Sigmoid colon (tissue), 7 donors: Measurements from ENCODE around the gene PPM1J. TPM values are rescaled to one million over a fixed set of nuclear protein-coding genes. Genes with fewer than 3 reads are reported as not detected.

Experiments used
- DNase-seq: peaks from one replicate; pipeline ENCODE4 v3.0.0-alpha.2; 2019
- H3K27ac ChIP-seq, 4 donors: fragments of 200-600 bp; sonication (generic); one replicate each; pipeline ENCODE4 v1.5.1; 2016 to 2019; ENCODE audit warnings: mild to moderate bottlenecking in 1 of 4
- H3K27me3 ChIP-seq, 3 donors: fragments of 200-600 bp; sonication (generic); one replicate each; pipeline ENCODE4 v1.5.1; 2019; ENCODE audit warnings: mild to moderate bottlenecking in 1 of 3
- H3K36me3 ChIP-seq, 4 donors: fragments of 200-600 bp; sonication (generic); one replicate each; pipeline ENCODE4 v1.5.1; 2016 to 2019
- H3K4me1 ChIP-seq, 4 donors: fragments of 200-600 bp; sonication (generic); one replicate each; pipeline ENCODE4 v1.5.1; 2017 to 2019
- H3K4me3 ChIP-seq, 4 donors: fragments of 200-600 bp; sonication (generic); one replicate each; pipeline ENCODE4 v1.5.1; 2017 to 2019; ENCODE audit warnings: mild to moderate bottlenecking in 2 of 4, moderate library complexity in 1 of 4
- H3K9me3 ChIP-seq, 4 donors: fragments of 200-600 bp in 3 of 4; sonication (generic) in 3 of 4; one replicate each; pipeline versions ENCODE4 v1.5.1 to v1.6.1; 2013 to 2019
- EP300 ChIP-seq, 4 donors: sonication (generic); formaldehyde crosslinking; IDR thresholded peaks; one replicate each; pipeline ENCODE4 v1.6.1; 2017; ENCODE audit warnings: antibody characterized with exemption in 4 of 4
- POLR2A ChIP-seq, 2 donors: fragments of 450-650 bp; IDR thresholded peaks; one replicate each; pipeline ENCODE4 v1.6.1; 2016; ENCODE audit warnings: antibody characterized with exemption in 2 of 2, mild to moderate bottlenecking in 2 of 2, moderate library complexity in 2 of 2
- POLR2AphosphoS5 ChIP-seq, 4 donors: sonication (generic); formaldehyde crosslinking; IDR thresholded peaks; one replicate each; pipeline ENCODE4 v1.6.1; 2017; ENCODE audit warnings: antibody characterized with exemption in 4 of 4
- WGBS, 2 donors: extraction: QIAGEN DNeasy Blood & Tissue Kit; methylation state at CpG; one replicate each; pipeline ENCODE4 v1.1.7; 2013; 5-methylcytosine and 5-hydroxymethylcytosine counted together
- intact Hi-C: fragments of 100-400 bp; cut with DNase I; formaldehyde crosslinking; loops from one replicate; pipeline ENCODE4 v1.15.1; 2023
- polyA plus RNA-seq, 3 donors: library from polyadenylated mRNA; stranded (reverse); fragments of 200-250 nt; gene quantifications; one replicate each; pipeline ENCODE4 v1.2.3, GENCODE V29; 2013
- total RNA-seq, 4 donors: library from RNA; depleted of rRNA; stranded (reverse); fragments of >200 nt; gene quantifications; one replicate each; pipeline ENCODE4 v1.1.0, GENCODE V29; 2016
- TF ChIP-seq, protein P1 (sequence below), 4 experiments: fragments of 450-650 bp in 3 of 4; fragments of 200-600 bp in 1 of 4; IDR thresholded peaks; one replicate each; pipeline ENCODE4 v1.5.1; 2016 to 2019; ENCODE audit warnings: antibody characterized with exemption in 4 of 4, mild to moderate bottlenecking in 3 of 4, moderate library complexity in 2 of 4
- donor health status: healthy with polysubstance abuse.
- donor health status: Bipolar disorder and iron deficiency.
- donor health status: healthy.

PPM1J gene
- total and polyA plus RNA-seq, 7 donors = 0.36 to 2.5 (median 1.3) TPM

DNA sequence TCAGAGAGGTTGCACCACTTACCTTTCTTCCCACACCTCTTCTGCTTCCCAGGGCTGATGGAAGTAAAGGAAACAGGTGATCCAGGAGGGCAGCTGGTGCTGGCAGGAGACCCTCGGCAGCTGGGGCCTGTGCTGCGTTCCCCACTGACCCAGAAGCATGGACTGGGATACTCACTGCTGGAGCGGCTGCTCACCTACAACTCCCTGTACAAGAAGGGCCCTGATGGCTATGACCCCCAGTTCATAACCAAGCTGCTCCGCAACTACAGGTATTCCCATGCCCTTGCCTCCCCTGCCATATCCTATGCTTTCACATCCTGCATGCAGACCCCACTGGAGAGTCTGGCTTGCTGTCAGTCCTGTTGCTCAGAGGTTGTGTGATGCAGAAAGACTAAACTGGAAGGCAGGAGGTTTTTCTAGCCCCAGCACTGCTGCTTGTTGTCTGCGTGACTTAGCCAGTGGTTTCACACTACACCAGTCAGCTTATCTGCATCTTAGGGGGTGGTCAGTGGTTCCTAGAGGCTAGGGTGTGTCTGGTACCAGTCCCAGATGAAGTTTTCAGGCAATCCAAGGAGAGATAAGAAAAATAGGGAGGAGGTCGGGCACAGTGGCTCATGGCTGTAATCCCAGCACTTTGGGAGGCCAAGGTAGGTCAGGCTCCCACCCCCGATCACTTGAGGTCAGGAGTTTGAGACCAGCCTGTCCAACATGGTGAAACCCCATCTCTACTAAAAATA is 18.4 kb downstream of the PPM1J start:
- peaks cover 18 to 77% (median 42%) of the 10 kb centered on the region in 4 donors for H3K36me3 ChIP-seq
- intact Hi-C loops = no loop called here
- H3K4me1 ChIP-seq = peaks cover 0 to 37% (median 31%) of the 10 kb centered on the region in 4 donors
- no peaks in the 10 kb centered on the region for H3K27me3 ChIP-seq
- DNase-seq = no peak
- TF ChIP-seq, protein P1, sequence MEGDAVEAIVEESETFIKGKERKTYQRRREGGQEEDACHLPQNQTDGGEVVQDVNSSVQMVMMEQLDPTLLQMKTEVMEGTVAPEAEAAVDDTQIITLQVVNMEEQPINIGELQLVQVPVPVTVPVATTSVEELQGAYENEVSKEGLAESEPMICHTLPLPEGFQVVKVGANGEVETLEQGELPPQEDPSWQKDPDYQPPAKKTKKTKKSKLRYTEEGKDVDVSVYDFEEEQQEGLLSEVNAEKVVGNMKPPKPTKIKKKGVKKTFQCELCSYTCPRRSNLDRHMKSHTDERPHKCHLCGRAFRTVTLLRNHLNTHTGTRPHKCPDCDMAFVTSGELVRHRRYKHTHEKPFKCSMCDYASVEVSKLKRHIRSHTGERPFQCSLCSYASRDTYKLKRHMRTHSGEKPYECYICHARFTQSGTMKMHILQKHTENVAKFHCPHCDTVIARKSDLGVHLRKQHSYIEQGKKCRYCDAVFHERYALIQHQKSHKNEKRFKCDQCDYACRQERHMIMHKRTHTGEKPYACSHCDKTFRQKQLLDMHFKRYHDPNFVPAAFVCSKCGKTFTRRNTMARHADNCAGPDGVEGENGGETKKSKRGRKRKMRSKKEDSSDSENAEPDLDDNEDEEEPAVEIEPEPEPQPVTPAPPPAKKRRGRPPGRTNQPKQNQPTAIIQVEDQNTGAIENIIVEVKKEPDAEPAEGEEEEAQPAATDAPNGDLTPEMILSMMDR (IDR thresholded peaks at IDR 0.05) = no peak
- TF ChIP-seq POLR2AphosphoS5 (IDR thresholded peaks at IDR 0.05) = no peak
- no peak for TF ChIP-seq EP300 (IDR thresholded peaks at IDR 0.05)
- no peak for TF ChIP-seq POLR2A (IDR thresholded peaks at IDR 0.05)
- H3K27ac ChIP-seq = peak overlapping the region in 2 of 4 donors; percentile 18 to 99
- 91 to 94% methylated on average over 7 of the region's 7 CpGs for WGBS, 2 donors
- no peaks in the 10 kb centered on the region for H3K9me3 ChIP-seq
- no peak overlapping the region for H3K4me3 ChIP-seq

GRCh38 chr1:112695276-112695675 is 19.9 kb downstream of the PPM1J start:
- H3K36me3 ChIP-seq = peaks cover 25 to 84% (median 44%) of the 10 kb centered on the region in 4 donors
- no peaks in the 10 kb centered on the region for H3K27me3 ChIP-seq
- no peak overlapping the region for H3K27ac ChIP-seq
- TF ChIP-seq POLR2A (IDR thresholded peaks at IDR 0.05) (no peak), EP300 (IDR thresholded peaks at IDR 0.05) (no peak), POLR2AphosphoS5 (IDR thresholded peaks at IDR 0.05) (no peak)
- TF ChIP-seq, protein P1 (IDR thresholded peaks at IDR 0.05) = no peak
- intact Hi-C loops = no loop called here
- H3K4me1 ChIP-seq = peaks cover 0 to 23% (median 16%) of the 10 kb centered on the region in 4 donors
- H3K4me3 ChIP-seq = no peak overlapping the region
- H3K9me3 ChIP-seq = no peaks in the 10 kb centered on the region
- no peak for DNase-seq
- WGBS, 2 donors = 96 to 97% methylated on average over 9 of the region's 9 CpGs

DNA sequence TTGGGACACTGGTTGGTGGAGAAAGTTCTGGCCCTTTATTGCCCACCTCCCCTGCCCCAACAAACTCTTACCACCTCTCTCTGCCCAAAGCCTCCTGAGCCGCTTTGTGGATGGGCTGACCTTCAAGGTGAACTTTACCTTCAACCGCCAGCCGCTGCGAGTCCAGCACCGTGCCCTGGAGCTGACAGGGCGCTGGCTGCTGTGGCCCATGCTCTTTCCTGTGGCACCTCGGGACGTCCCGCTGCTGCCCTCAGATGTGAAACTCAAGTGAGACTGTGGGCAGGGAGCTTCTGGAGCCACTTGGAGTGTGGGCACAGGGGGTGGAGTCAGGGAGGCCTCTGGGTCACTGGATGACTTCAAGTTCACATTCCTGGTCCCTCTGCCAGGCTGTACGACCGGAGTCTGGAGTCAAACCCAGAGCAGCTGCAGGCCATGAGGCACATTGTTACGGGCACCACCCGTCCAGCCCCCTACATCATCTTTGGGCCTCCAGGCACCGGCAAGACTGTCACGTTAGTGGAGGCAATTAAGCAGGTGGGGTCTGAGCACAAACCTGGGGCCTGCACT is 20.7 kb downstream of the PPM1J start:
- H3K36me3 ChIP-seq = peaks cover 33 to 92% (median 47%) of the 10 kb centered on the region in 4 donors
- H3K4me1 ChIP-seq = peaks cover 0 to 14% (median 8%) of the 10 kb centered on the region in 4 donors
- 92 to 93% methylated on average over 15 of the region's 15 CpGs for WGBS, 2 donors
- no peak for DNase-seq
- H3K27ac ChIP-seq = no peak overlapping the region
- intact Hi-C loops = no loop called here
- H3K27me3 ChIP-seq = no peaks in the 10 kb centered on the region
- no peak for TF ChIP-seq POLR2AphosphoS5 (IDR thresholded peaks at IDR 0.05)
- H3K4me3 ChIP-seq = no peak overlapping the region
- no peaks in the 10 kb centered on the region for H3K9me3 ChIP-seq

GRCh38 chr1:112693821-112694220 is 21.3 kb downstream of the PPM1J start:
- Histone ChIP-seq H3K4me3 (no peak overlapping the region), H3K27ac (no peak overlapping the region), H3K9me3 (no peaks in the 10 kb centered on the region), H3K4me1 (peaks cover 0 to 8% (median 2%) of the 10 kb centered on the region in 4 donors), H3K27me3 (no peaks in the 10 kb centered on the region), H3K36me3 (peaks cover 34 to 97% (median 48%) of the 10 kb centered on the region in 4 donors)
- TF ChIP-seq EP300 (IDR thresholded peaks at IDR 0.05) = no peak
- TF ChIP-seq, protein P1 (IDR thresholded peaks at IDR 0.05) = no peak
- TF ChIP-seq POLR2AphosphoS5 (IDR thresholded peaks at IDR 0.05) = no peak
- TF ChIP-seq POLR2A (IDR thresholded peaks at IDR 0.05) = no peak
- intact Hi-C loops = no loop called here
- WGBS, 2 donors = 94% methylated on average over 6 of the region's 6 CpGs
- no peak for DNase-seq

- H3K27ac ChIP-seq = no peak overlapping the region
- peaks cover 0 to 9% (median 3%) of the 10 kb centered on the region in 4 donors for H3K4me1 ChIP-seq
- no peaks in the 10 kb centered on the region for H3K27me3 ChIP-seq
- TF ChIP-seq EP300 (IDR thresholded peaks at IDR 0.05) (no peak), POLR2AphosphoS5 (IDR thresholded peaks at IDR 0.05) (no peak), POLR2A (IDR thresholded peaks at IDR 0.05) (no peak)
- TF ChIP-seq, protein P1 (IDR thresholded peaks at IDR 0.05) = no peak
- WGBS, 2 donors = 95% methylated on average over 5 of the region's 5 CpGs
- no peak for DNase-seq
- no peak overlapping the region for H3K4me3 ChIP-seq
- peaks cover 34 to 94% (median 41%) of the 10 kb centered on the region in 4 donors for H3K36me3 ChIP-seq
- intact Hi-C loops = no loop called here
- no peaks in the 10 kb centered on the region for H3K9me3 ChIP-seq
Observed at GRCh38 chr1:112692681-112693080, 22.5 kb downstream of the PPM1J start.
